GM12892 (cell line): ENCODE results near the gene PDAP1.

ENCODE experiments used
- POLR2A ChIP-seq: IDR thresholded peaks from 2 replicates; pipeline ENCODE4 v1.6.1; 2011; ENCODE audit warnings: low read depth, low read length, control low read depth
- TAF1 ChIP-seq: IDR thresholded peaks from 2 replicates; pipeline ENCODE4 v1.6.1; 2011; ENCODE audit warnings: low read depth, mild to moderate bottlenecking, control low read depth, low read length, borderline replicate concordance

GRCh38 chr7:99437946-99438572, 29.7 kb upstream of the PDAP1 start:
- TF ChIP-seq TAF1 (no peak), POLR2A (no peak)
